ENCODE data around the gene CALCB.
"Not testable (repeated sequence)": the region's sequence is repeated elsewhere in the genome, so short reads cannot be mapped to it uniquely, and the experiment has no call there.

CALCB gene, protein sequence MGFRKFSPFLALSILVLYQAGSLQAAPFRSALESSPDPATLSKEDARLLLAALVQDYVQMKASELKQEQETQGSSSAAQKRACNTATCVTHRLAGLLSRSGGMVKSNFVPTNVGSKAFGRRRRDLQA

DNA sequence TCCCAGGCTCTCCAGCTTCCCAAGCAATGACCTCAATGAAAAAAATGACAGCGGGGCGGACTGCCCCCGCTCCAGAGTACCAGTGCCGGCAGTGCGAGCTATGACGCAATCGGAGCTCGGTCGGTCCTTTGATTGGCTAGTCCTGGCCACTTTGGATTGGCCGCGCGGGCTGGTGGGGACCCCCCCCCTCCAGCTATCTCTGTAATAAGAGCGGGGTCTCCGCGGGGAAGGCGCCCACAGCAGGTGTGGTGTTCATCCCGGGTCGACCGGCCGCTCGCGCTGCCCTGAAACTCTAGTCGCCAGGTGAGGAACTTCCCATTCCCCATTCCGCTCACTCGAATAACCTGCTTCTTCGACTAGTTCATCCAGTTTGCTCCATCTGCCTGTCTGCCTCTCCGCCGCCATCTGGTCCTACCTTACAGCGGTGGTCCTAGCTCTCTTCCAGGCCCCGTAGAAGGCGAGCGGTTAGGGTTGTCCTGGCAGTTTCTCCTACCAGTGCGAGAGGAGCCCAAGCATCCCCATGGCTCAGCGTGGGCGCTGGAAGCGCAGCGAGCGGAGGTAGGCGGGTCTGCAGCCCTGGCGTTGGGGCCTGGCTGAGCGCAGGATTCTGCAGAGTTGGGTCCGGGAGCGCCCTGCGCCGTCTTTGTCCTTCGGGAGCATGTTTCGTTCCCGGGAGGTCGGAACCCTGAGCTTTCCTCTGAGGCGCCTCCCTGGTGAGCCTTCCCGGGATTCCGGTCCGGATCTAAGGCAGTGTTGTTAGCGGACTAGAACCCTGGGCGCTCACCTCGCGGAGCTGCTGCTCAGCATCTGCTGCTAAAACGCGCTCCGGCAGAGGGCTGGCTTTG, at the start of gene CALCB:
CALCB (plus strand) TSS at position 233 of the 845 bp plus-strand sequence. CDS start 1,126 bp downstream, outside the sequence.
- ATAC-seq (peak; percentile 24), DNase-seq (peak; percentile 50 to 52)
- Mint-ChIP-seq H3K27me3 (peaks cover 27% of the 10 kb centered on the region), H3K9me3 (peaks cover 3 to 16% of the 10 kb centered on the region in 2 donors), H3K4me1 (peaks cover 30% of the 10 kb centered on the region), H3K27ac (peak within 1 kb of the TSS; percentile 9 to 91), H3K4me3 (peak within 1 kb of the TSS; percentile 85 to 92)

DNA sequence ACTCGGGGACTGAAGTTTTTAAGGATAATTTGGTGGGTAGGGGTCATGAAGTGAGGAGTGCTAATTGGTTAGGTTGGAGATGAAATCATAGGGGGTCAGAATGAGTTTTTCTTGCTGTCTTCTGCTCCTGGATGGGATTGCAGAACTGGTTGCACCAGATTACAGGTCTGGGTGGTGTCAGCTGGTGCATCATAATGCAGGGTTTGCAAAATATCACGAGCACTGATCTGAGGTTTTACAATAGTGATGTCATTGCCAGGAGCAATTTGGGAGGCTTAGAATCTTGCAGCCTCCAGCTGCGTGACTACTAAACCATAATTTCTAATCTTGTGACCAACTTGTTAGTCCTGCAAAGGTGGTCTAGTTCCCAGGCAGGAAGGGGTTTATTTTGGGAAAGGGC, 46.4 kb upstream of the CALCB start:
- Mint-ChIP-seq H3K4me1 (no peaks in the 10 kb centered on the region), H3K27me3 (peaks cover 39% of the 10 kb centered on the region), H3K9me3 (no peaks in the 10 kb centered on the region), H3K4me3 (no peak overlapping the region), H3K27ac (no peak overlapping the region)
- no peak for ATAC-seq
- DNase-seq: no peak

DNA sequence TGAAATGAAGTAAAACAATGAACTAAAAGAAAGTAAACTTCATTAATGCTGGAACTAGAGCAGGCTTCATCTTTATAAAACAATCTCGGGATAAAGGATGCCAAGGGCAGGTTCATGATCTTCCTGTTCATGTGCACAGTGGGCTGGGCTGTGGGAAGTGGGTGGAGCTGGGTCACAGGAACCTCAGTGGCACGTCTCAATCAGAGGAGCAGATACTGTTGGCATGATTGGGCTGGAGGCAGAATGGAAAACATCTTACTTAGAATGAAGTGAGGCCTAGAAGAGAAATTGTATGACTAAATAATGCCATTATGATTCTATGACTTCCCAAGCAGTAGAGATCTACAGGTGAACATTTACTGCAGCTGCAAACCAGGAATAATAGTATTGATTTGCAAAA, 45.4 kb upstream of the CALCB start:
- no peak overlapping the region for H3K4me3 Mint-ChIP-seq
- no peaks in the 10 kb centered on the region for H3K9me3 Mint-ChIP-seq
- DNase-seq: no peak
- no peaks in the 10 kb centered on the region for H3K4me1 Mint-ChIP-seq
- no peak overlapping the region for H3K27ac Mint-ChIP-seq
- H3K27me3 Mint-ChIP-seq: peaks cover 39% of the 10 kb centered on the region
- no peak for ATAC-seq

DNA sequence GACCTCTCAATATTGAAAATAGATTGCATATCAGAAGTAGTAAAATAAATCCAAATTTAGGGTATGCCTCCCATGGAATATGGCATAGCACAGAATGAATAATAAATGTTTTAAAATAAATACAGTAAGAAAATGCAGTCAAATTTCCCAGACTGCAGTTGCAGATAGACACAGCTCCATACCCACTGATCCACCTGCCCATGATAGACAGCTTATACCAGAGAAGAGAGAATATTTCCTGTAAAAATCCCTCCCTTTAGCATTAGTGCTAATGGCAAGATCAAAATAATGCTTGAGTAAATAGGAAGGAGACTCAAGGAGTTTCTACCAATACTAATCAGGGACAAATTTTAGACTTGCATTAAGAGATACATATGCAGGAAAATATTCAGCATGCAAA, 45.0 kb upstream of the CALCB start:
- no peak overlapping the region for H3K27ac Mint-ChIP-seq
- no peak for ATAC-seq
- DNase-seq: no peak
- peaks cover 39% of the 10 kb centered on the region for H3K27me3 Mint-ChIP-seq
- no peaks in the 10 kb centered on the region for H3K9me3 Mint-ChIP-seq
- H3K4me3 Mint-ChIP-seq: no peak overlapping the region
- no peaks in the 10 kb centered on the region for H3K4me1 Mint-ChIP-seq

DNA sequence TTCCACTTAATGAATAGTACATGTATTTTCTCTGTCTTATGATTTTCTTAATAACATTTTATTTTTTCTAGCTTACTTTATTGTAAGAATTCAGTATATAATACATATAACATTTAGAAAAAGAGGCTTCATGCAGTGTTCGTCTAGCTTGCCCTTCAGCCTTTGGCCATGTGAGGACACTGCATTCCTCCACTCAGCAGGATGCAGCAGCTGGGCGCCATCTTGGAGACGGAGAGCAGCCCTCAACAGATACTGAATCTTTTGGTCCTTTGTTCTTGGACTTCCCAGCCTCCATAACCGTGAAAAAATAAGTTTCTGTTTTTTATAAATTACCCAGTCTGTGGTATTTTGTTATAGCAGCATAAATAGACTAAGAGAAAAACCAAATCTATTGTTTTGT, 41.4 kb upstream of the CALCB start:
- H3K27me3 Mint-ChIP-seq: peaks cover 26% of the 10 kb centered on the region
- H3K4me3 Mint-ChIP-seq, H3K4me1 Mint-ChIP-seq, H3K9me3 Mint-ChIP-seq, DNase-seq, H3K27ac Mint-ChIP-seq, ATAC-seq: not testable (repeated sequence)

DNA sequence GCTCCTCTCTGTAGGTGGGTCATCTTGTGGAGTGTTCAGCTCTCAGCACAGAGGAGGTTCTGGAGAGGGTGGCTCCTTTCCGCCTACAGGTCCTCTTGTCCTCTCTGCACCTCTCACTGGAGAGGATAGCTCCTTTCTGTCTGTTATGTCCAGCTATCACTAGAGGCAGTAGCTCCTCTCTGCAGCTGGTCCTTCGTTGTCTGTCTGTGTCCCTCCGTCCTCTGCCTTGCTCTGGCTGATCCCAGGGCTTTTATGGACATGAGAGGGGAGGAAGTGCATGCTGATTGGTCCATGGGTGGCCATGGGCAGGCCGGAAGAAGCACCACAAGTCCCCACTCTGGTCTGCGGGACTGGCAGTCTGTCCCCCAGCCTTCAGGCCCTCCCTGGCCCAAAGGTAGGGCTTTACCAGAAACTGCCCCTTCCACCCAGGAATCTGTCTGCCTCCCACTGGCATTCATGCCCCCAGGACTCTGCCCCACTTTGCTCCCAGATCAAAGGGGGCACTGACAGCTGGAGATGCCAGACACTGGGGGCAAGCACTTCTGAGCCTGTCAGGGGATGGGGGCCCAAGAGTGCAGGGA, 38.6 kb upstream of the CALCB start:
- H3K4me3 Mint-ChIP-seq: no peak overlapping the region
- ATAC-seq: no peak

DNA sequence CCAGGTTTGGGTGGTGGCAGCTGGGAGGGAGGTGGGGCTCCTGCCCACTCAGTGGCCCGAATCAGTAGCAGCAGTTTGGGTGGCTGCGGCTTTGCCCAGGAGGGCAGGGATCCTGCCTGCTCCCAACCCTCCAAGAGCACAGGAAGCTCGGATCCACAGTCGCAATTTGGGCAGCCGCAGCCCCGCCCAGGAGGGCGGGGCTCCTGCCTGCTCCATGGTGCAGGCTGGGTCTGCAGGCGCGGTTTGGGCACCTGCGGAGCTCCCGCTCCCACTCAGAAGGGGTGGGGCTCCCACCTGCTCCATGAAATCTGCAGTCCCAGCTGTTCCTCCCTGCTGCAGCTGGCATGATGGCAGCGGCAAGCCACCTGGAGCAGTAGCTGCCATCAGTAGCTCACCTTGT, 38.1 kb upstream of the CALCB start:
- Mint-ChIP-seq H3K9me3 (no peaks in the 10 kb centered on the region), H3K4me1 (no peaks in the 10 kb centered on the region), H3K27me3 (peaks cover 8% of the 10 kb centered on the region), H3K4me3 (no peak overlapping the region), H3K27ac (no peak overlapping the region)
- DNase-seq: no peak
- ATAC-seq: no peak

More for the DNA sequence above, 38.6 kb upstream of the CALCB start:
- H3K27ac Mint-ChIP-seq: no peak overlapping the region
- no peaks in the 10 kb centered on the region for H3K4me1 Mint-ChIP-seq
- H3K9me3 Mint-ChIP-seq: no peaks in the 10 kb centered on the region
- H3K27me3 Mint-ChIP-seq: peaks cover 13% of the 10 kb centered on the region
- DNase-seq: no peak

DNA sequence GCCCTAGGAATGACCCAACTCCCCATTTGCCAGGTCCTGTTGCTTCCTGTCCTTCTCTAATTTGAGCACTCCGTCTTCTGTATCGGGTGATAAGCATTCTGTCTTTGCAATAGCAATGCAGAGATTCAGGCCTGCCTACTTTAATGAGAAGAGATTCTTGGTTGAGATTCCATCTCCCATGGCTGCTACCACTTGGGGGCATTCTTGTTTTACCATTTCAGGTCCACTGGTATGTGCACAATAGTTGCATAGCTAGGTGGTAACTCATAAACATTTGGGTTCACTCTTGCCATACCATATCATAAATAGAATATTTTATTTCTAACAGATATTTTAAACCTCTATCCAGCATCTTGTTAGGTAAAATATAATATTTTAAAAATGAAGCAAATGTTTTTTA, 34.4 kb upstream of the CALCB start:
- DNase-seq (no peak), ATAC-seq (peak; percentile 56)
- Mint-ChIP-seq H3K27ac (no peak overlapping the region), H3K4me1 (no peaks in the 10 kb centered on the region), H3K9me3 (no peaks in the 10 kb centered on the region), H3K4me3 (no peak overlapping the region), H3K27me3 (peaks cover 6% of the 10 kb centered on the region)

DNA sequence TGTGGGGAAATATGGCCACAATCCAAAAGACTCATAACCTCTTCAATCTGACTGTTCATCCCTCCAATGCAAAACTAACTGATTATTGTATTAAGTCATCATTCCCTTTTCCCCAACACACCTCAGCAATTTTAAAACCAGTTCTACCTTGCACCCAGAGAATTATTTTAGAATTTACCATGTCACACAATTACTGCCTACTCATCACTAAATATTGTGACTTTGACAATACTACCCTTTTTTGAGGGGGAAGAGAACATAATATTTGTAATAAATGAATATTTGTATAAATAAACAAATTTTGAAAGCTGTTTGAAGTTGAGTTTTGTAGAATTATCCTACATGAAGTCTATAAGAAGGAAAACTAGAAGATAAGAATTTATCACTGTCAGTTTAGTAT, 28.2 kb upstream of the CALCB start:
- DNase-seq (no peak), ATAC-seq (no peak)
- Mint-ChIP-seq H3K9me3 (no peaks in the 10 kb centered on the region), H3K4me1 (no peaks in the 10 kb centered on the region), H3K27me3 (peaks cover 14% of the 10 kb centered on the region), H3K27ac (no peak overlapping the region), H3K4me3 (no peak overlapping the region)

DNA sequence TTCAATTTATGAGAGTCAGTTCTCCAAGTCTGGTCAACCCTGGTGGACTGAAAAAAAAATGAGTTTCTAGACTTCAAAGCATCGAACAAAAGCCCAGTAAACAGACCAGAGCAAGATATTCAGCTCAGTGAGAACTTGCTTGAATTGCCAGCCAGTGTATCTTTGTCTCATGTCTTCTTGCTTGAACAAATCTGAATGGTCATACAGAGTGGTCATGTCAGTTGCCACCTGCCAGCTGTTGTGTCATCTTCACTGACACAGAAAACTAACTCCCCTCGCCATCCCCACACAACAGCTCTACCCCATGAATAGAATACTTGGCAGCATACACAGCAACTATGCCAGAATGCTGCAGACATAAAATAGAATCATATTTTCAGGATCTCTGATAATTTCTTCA, 27.5 kb upstream of the CALCB start:
- DNase-seq (no peak), ATAC-seq (no peak)
- Mint-ChIP-seq H3K27ac (no peak overlapping the region), H3K4me1 (no peaks in the 10 kb centered on the region), H3K4me3 (no peak overlapping the region), H3K9me3 (no peaks in the 10 kb centered on the region), H3K27me3 (peaks cover 14% of the 10 kb centered on the region)

DNA sequence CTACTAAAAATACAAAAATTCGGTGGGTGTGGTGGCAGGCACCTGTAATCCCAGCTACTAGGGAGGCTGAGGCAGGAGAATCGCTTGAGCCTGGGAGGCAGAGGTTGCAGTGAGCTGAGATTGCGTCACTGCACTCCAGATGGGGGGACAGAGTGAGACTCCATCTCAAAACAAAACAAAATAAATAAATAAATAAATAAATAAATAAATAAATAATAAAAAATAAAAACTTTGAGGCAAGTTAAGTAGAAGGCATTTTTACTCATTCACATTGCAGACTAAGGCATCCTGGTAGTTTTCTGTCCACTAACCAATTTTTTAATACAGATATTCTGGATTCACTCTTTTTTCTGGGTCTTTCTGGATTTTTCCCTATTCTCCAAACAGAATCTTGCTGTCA, 26.7 kb upstream of the CALCB start:
- H3K4me1 Mint-ChIP-seq, DNase-seq, H3K9me3 Mint-ChIP-seq, H3K4me3 Mint-ChIP-seq, ATAC-seq: not testable (repeated sequence)
- Mint-ChIP-seq H3K27me3 (peaks cover 14% of the 10 kb centered on the region), H3K27ac (peak overlapping the region in 1 of 2 donors; percentile 55)

DNA sequence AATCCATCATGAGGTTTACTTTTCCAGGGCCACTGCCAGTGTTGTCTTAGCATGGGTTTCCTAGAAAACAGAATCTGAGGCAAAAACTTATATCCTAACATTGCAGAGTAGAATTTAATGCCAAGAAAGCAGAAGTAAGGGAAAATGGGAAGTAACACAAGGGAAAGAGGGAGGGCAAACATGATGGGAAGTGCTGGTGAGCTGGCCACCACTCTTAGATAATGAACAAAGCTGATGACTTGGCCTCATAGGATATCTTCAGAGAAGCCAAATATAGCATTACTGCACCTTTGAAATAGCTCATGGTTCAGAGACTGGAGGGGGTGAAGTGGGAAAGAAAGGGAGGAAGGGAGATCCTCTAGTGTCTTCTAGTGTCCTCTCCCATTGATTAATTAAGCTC, 24.8 kb upstream of the CALCB start:
- H3K27ac Mint-ChIP-seq: no peak overlapping the region
- ATAC-seq (no peak), DNase-seq (no peak)
- H3K9me3 Mint-ChIP-seq: no peaks in the 10 kb centered on the region
- peaks cover 11% of the 10 kb centered on the region for H3K4me1 Mint-ChIP-seq
- H3K4me3 Mint-ChIP-seq: no peak overlapping the region
- peaks cover 8% of the 10 kb centered on the region for H3K27me3 Mint-ChIP-seq

DNA sequence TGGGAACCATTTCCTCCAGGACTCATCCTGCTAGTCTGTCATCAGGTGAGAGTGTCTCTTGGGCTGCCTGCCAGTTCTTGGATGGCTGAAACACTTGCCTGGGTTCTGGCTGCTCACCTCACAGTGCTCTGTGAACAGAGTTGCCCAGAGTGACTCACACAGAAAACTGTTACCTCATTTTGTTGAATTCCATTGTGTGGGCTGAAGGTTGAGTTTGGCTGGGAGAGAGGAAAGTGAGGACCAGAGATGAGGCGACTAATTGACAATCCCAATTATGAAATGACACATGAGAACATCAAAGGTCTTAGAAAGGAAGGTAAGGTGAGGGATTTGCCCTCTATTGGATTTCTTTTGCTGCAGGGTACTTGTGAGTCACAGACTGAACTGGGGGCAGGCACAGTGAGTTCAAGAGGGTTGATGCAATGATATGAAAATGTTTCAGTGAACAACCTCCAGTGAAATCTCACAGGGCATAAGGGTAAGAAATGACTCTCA, 20.2 kb upstream of the CALCB start:
- peaks cover 29% of the 10 kb centered on the region for H3K4me1 Mint-ChIP-seq
- peak; percentile 49 to 69 for DNase-seq
- H3K9me3 Mint-ChIP-seq: no peaks in the 10 kb centered on the region
- peaks cover 6% of the 10 kb centered on the region for H3K27me3 Mint-ChIP-seq
- H3K4me3 Mint-ChIP-seq: peak overlapping the region; percentile 15 to 21
- peak overlapping the region; percentile 97 to 98 for H3K27ac Mint-ChIP-seq
- ATAC-seq: peak; percentile 97

DNA sequence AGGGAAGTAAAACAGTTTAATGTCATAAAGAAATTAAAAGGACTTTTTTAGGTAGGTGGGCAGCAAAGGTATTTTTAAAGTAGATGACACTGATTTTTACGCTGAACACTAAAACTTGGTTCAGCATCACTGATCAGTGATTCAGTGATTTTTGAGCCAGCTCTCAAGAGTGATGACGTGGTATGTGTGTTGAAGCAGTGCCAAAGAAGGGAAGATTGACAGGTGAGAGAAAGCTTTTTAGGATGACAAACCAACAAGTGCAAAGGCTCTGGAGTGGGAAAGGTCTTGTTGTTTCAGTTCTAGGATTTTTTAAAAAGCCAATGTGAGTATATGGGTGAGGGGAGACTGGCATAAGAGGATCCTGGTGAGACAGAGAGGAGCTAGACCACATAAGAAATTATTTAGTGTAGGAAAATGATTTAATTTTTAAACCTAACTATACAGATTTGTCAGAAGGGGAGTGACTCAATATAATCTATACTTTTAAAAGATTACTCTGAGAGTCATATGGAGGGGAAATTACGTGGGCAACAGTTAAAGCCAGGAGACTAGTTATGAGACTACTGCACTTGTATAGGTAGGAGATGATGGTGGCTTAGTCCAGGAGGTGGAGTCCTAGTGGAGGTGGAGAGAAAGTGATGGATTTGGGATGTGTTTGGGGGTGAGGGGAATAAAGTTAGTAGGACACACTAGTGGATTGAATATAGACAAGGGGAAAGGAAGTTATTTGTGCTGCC, 17.6 kb upstream of the CALCB start:
- H3K27me3 Mint-ChIP-seq: peaks cover 18% of the 10 kb centered on the region
- DNase-seq (no peak), ATAC-seq (no peak)
- no peaks in the 10 kb centered on the region for H3K9me3 Mint-ChIP-seq
- peak overlapping the region; percentile 1 to 17 for H3K27ac Mint-ChIP-seq
- H3K4me1 Mint-ChIP-seq: peaks cover 39% of the 10 kb centered on the region
- H3K4me3 Mint-ChIP-seq: no peak overlapping the region

DNA sequence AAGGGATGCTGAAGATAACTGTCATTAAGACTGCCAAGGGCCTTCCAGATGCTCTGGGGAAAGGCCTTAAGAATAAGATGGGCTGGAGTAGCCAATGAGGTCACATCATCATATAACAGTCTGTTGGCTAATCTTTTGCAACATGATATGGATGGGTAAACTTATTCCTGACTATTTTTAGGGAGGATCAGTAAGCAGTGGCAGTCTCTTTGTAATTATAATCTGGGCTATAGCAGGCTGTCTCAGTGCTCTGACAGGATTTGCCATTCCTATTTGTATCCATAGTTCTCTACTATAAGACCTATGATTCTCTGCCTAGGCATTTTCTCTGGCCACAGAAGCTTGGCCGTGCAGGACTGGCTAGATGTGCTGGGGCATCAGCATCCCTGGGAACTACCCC, 16.1 kb upstream of the CALCB start:
- H3K9me3 Mint-ChIP-seq: no peaks in the 10 kb centered on the region
- H3K4me1 Mint-ChIP-seq: peaks cover 39% of the 10 kb centered on the region
- H3K27ac Mint-ChIP-seq: no peak overlapping the region
- no peak overlapping the region for H3K4me3 Mint-ChIP-seq
- peaks cover 18% of the 10 kb centered on the region for H3K27me3 Mint-ChIP-seq
- ATAC-seq (no peak), DNase-seq (no peak)

Data from stimulated activated naive CD8-positive, alpha-beta T cell treated with anti-CD3 and anti-CD28 coated beads, Interleukin-15, amount 100 ng/mL, for 72 hours (primary cell).